WTC11 (cell line): Measurements from ENCODE around the gene DHX30. TPM values are rescaled to one million over a fixed set of nuclear protein-coding genes. Genes with fewer than 3 reads are reported as not detected.
A peak's percentile ranks its signal among the peaks of the same experiment; 100 is the strongest.

Experiments
- ATAC-seq: fragments of 200-7000 bp; cut with Tn5 transposase; 2 replicates; pipeline ENCODE4 v1.10.0; 2021; ENCODE audit warnings: mild to moderate bottlenecking, moderate library complexity
- CTCF ChIA-PET: fragments of 300-600 bp; sonication (Branson Sonifier 250); formaldehyde crosslinking; loops from one replicate; lab custom pipeline; 2021; ENCODE audit warnings: antibody characterized with exemption; lab: Charles Lee
- POLR2A ChIA-PET: fragments of 350-600 bp; sonication (Branson Sonifier 250); formaldehyde crosslinking; loops from one replicate; lab custom pipeline; 2021; ENCODE audit warnings: antibody characterized with exemption; lab: Charles Lee
- DNase-seq: peaks from one replicate; pipeline ENCODE4 v3.0.0; 2021; ENCODE audit warnings: low spot score
- H3K27ac Mint-ChIP-seq: 2 replicates; pipeline ENCODE4 v1.8.0; 2021; ENCODE audit warnings: mixed read lengths
- H3K27me3 Mint-ChIP-seq: 2 replicates; pipeline ENCODE4 v1.8.0; 2021; ENCODE audit warnings: low read depth, mild to moderate bottlenecking, moderate library complexity, mixed read lengths
- H3K36me3 Mint-ChIP-seq: 2 replicates; pipeline ENCODE4 v1.8.0; 2021; ENCODE audit warnings: mixed read lengths
- H3K4me1 Mint-ChIP-seq: 2 replicates; pipeline ENCODE4 v1.8.0; 2022; ENCODE audit warnings: mixed read lengths
- H3K4me3 Mint-ChIP-seq: 2 replicates; pipeline ENCODE4 v1.8.0; 2021; ENCODE audit warnings: mild to moderate bottlenecking, moderate library complexity, mixed read lengths
- H3K9me3 Mint-ChIP-seq: 2 replicates; pipeline ENCODE4 v1.8.0; 2021; ENCODE audit warnings: mixed read lengths
- ELF4 ChIP-seq: sonication (generic); formaldehyde crosslinking; IDR thresholded peaks from 2 replicates; pipeline ENCODE4 v1.8.1; 2022; ENCODE audit warnings: low read depth, mild to moderate bottlenecking, moderate library complexity, missing genetic modification reagents
- EMX1 ChIP-seq: fragments of 250-450 bp; sonication (Bioruptor Pico); IDR thresholded peaks from 2 replicates; pipeline ENCODE4 v1.8.0; 2021; ENCODE audit warnings: mild to moderate bottlenecking
- GTF2I ChIP-seq: fragments of 250-450 bp; sonication (Bioruptor Pico); conservative IDR thresholded peaks from 2 replicates; pipeline ENCODE4 v1.4.0; 2021; ENCODE audit warnings: mild to moderate bottlenecking
- NFATC4 ChIP-seq: fragments of 250-450 bp; sonication (Bioruptor Pico); IDR thresholded peaks from 2 replicates; pipeline ENCODE4 v1.9.0; 2021; ENCODE audit warnings: mild to moderate bottlenecking
- NR2C2 ChIP-seq: sonication (generic); formaldehyde crosslinking; IDR thresholded peaks from 2 replicates; pipeline ENCODE4 v1.8.0; 2022; ENCODE audit warnings: mild to moderate bottlenecking, missing genetic modification reagents
- OVOL2 ChIP-seq: fragments of 250-450 bp; sonication (Bioruptor Pico); IDR thresholded peaks from 2 replicates; pipeline ENCODE4 v1.9.0; 2021; ENCODE audit warnings: mild to moderate bottlenecking, borderline replicate concordance
- TP53 ChIP-seq: sonication (generic); formaldehyde crosslinking; IDR thresholded peaks from 2 replicates; pipeline ENCODE4 v1.8.1; 2023; ENCODE audit warnings: mild to moderate bottlenecking, missing genetic modification reagents
- ZNF121 ChIP-seq: sonication (generic); formaldehyde crosslinking; IDR thresholded peaks from 2 replicates; pipeline ENCODE4 v1.8.0; 2023; ENCODE audit warnings: missing genetic modification reagents
- total RNA-seq: library from RNA; stranded (reverse); gene quantifications from 3 replicates; pipeline ENCODE4 v1.2.3, GENCODE V29; 2021
- TF ChIP-seq, protein P1 (sequence below): sonication (generic); formaldehyde crosslinking; IDR thresholded peaks from 2 replicates; pipeline ENCODE4 v1.8.1; 2022; ENCODE audit warnings: low read depth, missing genetic modification reagents, borderline replicate concordance
- TF ChIP-seq, protein P2 (sequence below): sonication (generic); formaldehyde crosslinking; IDR thresholded peaks from 2 replicates; pipeline ENCODE4 v1.8.0; 2022; ENCODE audit warnings: mild to moderate bottlenecking, missing genetic modification reagents
- TF ChIP-seq, protein P3 (sequence below): sonication (generic); formaldehyde crosslinking; conservative IDR thresholded peaks from 2 replicates; pipeline ENCODE4 v1.8.1; 2023; ENCODE audit warnings: mild to moderate bottlenecking, low read depth, missing genetic modification reagents, moderate library complexity
- TF ChIP-seq, protein P4 (sequence below): sonication (generic); formaldehyde crosslinking; IDR thresholded peaks from 2 replicates; pipeline ENCODE4 v1.8.0; 2023; ENCODE audit warnings: missing genetic modification reagents
- TF ChIP-seq, protein P5 (sequence below): sonication (generic); formaldehyde crosslinking; conservative IDR thresholded peaks from 2 replicates; pipeline ENCODE4 v1.8.1; 2022; ENCODE audit warnings: mild to moderate bottlenecking, missing genetic modification reagents
- TF ChIP-seq, protein P6 (sequence below): fragments of 250-450 bp; sonication (Bioruptor Pico); IDR thresholded peaks from 2 replicates; pipeline ENCODE4 v1.9.0; 2021; ENCODE audit warnings: mild to moderate bottlenecking, borderline replicate concordance

The DHX30 gene
- total RNA-seq, 1 experiment from 2014 or later = 98.1 TPM

DNA sequence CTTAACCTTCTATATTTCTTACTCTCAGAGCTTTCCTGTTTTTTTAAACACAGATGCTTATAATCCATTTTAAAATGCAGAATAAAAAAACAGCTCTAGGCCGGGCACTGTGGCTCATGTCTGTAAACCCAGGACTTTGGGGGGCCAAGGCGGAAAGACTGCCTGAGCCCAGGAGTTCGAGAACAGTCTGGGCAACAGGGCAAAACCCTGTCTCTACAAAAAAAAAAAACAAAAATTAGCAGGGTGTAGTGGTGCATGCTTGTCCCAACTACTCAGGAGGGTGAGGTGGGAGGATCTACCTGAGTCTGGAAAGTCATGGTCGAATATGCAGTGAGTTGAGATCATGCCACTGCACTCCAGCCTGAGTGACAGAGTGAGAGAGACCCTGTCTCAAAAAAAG lies 36.8 kb upstream of the DHX30 start:
- CTCF ChIA-PET = interaction anchor here (0.7 kb wide), 1 partner anchor 153 kb away, joined by 3 read pairs; no protein-coding TSS in a partner anchor
- DNase-seq = no peak
- POLR2A ChIA-PET = interaction anchor here (0.7 kb wide), 1 partner anchor 160 kb away, joined by 3 read pairs; no protein-coding TSS in a partner anchor
- H3K4me3 Mint-ChIP-seq = no peak overlapping the region
- peaks cover 45% of the 10 kb centered on the region for H3K36me3 Mint-ChIP-seq
- H3K27me3 Mint-ChIP-seq = no peaks in the 10 kb centered on the region
- TF ChIP-seq, protein P1, sequence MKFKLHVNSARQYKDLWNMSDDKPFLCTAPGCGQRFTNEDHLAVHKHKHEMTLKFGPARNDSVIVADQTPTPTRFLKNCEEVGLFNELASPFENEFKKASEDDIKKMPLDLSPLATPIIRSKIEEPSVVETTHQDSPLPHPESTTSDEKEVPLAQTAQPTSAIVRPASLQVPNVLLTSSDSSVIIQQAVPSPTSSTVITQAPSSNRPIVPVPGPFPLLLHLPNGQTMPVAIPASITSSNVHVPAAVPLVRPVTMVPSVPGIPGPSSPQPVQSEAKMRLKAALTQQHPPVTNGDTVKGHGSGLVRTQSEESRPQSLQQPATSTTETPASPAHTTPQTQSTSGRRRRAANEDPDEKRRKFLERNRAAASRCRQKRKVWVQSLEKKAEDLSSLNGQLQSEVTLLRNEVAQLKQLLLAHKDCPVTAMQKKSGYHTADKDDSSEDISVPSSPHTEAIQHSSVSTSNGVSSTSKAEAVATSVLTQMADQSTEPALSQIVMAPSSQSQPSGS (CRISPR knock-in tag) = no peak
- TF ChIP-seq GTF2I (CRISPR knock-in tag) = no peak
- TF ChIP-seq EMX1 (CRISPR knock-in tag) = no peak
- TF ChIP-seq NFATC4 = no peak
- TF ChIP-seq ELF4 (CRISPR knock-in tag) = no peak
- no peak for ATAC-seq
- H3K9me3 Mint-ChIP-seq = no peaks in the 10 kb centered on the region
- H3K4me1 Mint-ChIP-seq = no peaks in the 10 kb centered on the region
- H3K27ac Mint-ChIP-seq = no peak overlapping the region

DNA sequence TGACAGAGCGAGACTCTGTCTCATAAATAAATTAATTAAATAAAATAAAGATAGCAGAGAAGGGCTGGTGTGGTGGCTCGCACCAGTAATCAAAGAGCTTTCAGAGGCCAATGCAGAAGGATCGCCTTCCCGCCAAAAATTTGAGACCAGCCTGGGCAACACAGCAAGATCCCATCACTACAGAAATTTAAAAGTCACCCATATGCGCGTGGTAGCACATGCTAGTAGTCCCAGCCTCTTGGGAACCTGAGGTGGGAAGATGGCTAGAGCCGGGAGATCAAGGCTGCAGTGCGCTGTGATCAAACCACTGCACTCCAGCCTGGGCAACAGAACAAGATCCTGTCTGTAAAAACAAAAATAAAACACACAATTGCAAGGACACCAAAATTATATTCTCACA lies 30.9 kb upstream of the DHX30 start:
- ChIA-PET POLR2A (no interaction called here), CTCF (interaction anchor here (1.4 kb wide), 1 partner anchor 53 kb away, joined by 4 read pairs; no protein-coding TSS in a partner anchor)
- DNase-seq = no peak
- ATAC-seq = no peak
- TF ChIP-seq NR2C2 (CRISPR knock-in tag) = no peak
- TF ChIP-seq ZNF121 (CRISPR knock-in tag) = peak; percentile 87
- TF ChIP-seq, protein P2, sequence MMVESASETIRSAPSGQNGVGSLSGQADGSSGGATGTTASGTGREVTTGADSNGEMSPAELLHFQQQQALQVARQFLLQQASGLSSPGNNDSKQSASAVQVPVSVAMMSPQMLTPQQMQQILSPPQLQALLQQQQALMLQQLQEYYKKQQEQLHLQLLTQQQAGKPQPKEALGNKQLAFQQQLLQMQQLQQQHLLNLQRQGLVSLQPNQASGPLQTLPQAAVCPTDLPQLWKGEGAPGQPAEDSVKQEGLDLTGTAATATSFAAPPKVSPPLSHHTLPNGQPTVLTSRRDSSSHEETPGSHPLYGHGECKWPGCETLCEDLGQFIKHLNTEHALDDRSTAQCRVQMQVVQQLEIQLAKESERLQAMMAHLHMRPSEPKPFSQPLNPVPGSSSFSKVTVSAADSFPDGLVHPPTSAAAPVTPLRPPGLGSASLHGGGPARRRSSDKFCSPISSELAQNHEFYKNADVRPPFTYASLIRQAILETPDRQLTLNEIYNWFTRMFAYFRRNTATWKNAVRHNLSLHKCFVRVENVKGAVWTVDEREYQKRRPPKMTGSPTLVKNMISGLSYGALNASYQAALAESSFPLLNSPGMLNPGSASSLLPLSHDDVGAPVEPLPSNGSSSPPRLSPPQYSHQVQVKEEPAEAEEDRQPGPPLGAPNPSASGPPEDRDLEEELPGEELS (CRISPR knock-in tag) = no peak
- H3K4me3 Mint-ChIP-seq = no peak overlapping the region
- H3K9me3 Mint-ChIP-seq = no peaks in the 10 kb centered on the region
- H3K36me3 Mint-ChIP-seq = peaks cover 28% of the 10 kb centered on the region
- no peaks in the 10 kb centered on the region for H3K4me1 Mint-ChIP-seq
- H3K27me3 Mint-ChIP-seq = no peaks in the 10 kb centered on the region
- no peak overlapping the region for H3K27ac Mint-ChIP-seq

DNA sequence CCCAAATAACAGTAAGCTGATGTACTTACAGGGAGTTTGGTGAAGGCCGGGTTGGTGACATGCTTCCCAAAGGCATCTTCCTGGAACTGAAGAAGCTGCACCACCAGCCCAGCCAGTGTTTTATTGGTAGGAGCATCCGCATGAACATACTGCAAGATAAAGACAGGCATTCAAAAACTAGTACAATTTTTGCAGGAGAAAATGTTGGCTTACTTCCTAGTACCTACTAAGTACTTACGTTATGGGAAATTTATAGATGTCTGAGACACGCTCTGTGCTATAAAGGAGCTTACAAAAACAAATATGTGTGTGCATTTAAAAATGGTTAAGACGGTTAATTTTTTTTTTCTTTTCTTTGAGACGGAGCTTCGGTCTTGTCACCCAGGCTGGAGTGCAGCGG lies 30.1 kb upstream of the DHX30 start:
- no peaks in the 10 kb centered on the region for H3K9me3 Mint-ChIP-seq
- DNase-seq = no peak
- H3K4me1 Mint-ChIP-seq = no peaks in the 10 kb centered on the region
- H3K36me3 Mint-ChIP-seq = peaks cover 27% of the 10 kb centered on the region
- H3K4me3 Mint-ChIP-seq = no peak overlapping the region
- ChIA-PET POLR2A (interaction anchor here (0.6 kb wide), 1 partner anchor 1667 kb away, joined by 3 read pairs; no protein-coding TSS in a partner anchor), CTCF (interaction anchor here (1.4 kb wide), 1 partner anchor 52 kb away, joined by 4 read pairs; no protein-coding TSS in a partner anchor)
- no peaks in the 10 kb centered on the region for H3K27me3 Mint-ChIP-seq
- ATAC-seq = no peak
- H3K27ac Mint-ChIP-seq = no peak overlapping the region
- TF ChIP-seq, protein P3, sequence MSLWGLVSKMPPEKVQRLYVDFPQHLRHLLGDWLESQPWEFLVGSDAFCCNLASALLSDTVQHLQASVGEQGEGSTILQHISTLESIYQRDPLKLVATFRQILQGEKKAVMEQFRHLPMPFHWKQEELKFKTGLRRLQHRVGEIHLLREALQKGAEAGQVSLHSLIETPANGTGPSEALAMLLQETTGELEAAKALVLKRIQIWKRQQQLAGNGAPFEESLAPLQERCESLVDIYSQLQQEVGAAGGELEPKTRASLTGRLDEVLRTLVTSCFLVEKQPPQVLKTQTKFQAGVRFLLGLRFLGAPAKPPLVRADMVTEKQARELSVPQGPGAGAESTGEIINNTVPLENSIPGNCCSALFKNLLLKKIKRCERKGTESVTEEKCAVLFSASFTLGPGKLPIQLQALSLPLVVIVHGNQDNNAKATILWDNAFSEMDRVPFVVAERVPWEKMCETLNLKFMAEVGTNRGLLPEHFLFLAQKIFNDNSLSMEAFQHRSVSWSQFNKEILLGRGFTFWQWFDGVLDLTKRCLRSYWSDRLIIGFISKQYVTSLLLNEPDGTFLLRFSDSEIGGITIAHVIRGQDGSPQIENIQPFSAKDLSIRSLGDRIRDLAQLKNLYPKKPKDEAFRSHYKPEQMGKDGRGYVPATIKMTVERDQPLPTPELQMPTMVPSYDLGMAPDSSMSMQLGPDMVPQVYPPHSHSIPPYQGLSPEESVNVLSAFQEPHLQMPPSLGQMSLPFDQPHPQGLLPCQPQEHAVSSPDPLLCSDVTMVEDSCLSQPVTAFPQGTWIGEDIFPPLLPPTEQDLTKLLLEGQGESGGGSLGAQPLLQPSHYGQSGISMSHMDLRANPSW = no peak
- TF ChIP-seq, protein P4, sequence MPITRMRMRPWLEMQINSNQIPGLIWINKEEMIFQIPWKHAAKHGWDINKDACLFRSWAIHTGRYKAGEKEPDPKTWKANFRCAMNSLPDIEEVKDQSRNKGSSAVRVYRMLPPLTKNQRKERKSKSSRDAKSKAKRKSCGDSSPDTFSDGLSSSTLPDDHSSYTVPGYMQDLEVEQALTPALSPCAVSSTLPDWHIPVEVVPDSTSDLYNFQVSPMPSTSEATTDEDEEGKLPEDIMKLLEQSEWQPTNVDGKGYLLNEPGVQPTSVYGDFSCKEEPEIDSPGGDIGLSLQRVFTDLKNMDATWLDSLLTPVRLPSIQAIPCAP (CRISPR knock-in tag) = no peak
- TF ChIP-seq, all 79 proteins: peak for 0

DNA sequence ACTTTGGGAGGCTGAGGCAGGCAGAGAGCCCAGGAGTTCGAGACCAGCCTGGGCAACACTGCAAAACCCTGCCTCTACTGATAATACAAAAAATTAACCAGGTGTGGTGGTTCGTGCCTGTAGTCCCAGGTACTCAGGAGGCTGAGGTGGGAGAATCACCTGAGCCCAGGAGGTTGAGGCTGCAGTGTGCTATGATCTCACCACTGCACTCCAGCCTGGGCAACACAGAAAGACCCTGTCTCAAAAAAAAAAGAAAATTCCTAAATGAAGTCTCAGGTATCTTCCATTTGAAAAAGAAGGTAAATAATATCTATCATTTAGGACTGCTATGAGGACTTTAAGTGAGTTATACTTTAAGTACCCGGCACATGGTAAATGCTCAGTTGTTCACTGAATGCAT lies 24.2 kb upstream of the DHX30 start:
- peaks cover 16% of the 10 kb centered on the region for H3K36me3 Mint-ChIP-seq
- no peak overlapping the region for H3K27ac Mint-ChIP-seq
- H3K4me1 Mint-ChIP-seq = peaks cover 17% of the 10 kb centered on the region
- no peak overlapping the region for H3K4me3 Mint-ChIP-seq
- no peak for ATAC-seq
- no peak for DNase-seq
- POLR2A ChIA-PET = interaction anchor here (0.5 kb wide), 1 partner anchor 38 kb away, joined by 3 read pairs; no protein-coding TSS in a partner anchor
- CTCF ChIA-PET = no interaction called here
- H3K27me3 Mint-ChIP-seq = no peaks in the 10 kb centered on the region
- H3K9me3 Mint-ChIP-seq = no peaks in the 10 kb centered on the region
- TF ChIP-seq OVOL2 (no peak), TP53 (CRISPR knock-in tag) (no peak), ZNF121 (CRISPR knock-in tag) (peak; percentile 77)
- TF ChIP-seq, protein P1 (CRISPR knock-in tag) = no peak
- TF ChIP-seq, protein P5, sequence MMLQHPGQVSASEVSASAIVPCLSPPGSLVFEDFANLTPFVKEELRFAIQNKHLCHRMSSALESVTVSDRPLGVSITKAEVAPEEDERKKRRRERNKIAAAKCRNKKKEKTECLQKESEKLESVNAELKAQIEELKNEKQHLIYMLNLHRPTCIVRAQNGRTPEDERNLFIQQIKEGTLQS (CRISPR knock-in tag) = no peak
- TF ChIP-seq, protein P6, sequence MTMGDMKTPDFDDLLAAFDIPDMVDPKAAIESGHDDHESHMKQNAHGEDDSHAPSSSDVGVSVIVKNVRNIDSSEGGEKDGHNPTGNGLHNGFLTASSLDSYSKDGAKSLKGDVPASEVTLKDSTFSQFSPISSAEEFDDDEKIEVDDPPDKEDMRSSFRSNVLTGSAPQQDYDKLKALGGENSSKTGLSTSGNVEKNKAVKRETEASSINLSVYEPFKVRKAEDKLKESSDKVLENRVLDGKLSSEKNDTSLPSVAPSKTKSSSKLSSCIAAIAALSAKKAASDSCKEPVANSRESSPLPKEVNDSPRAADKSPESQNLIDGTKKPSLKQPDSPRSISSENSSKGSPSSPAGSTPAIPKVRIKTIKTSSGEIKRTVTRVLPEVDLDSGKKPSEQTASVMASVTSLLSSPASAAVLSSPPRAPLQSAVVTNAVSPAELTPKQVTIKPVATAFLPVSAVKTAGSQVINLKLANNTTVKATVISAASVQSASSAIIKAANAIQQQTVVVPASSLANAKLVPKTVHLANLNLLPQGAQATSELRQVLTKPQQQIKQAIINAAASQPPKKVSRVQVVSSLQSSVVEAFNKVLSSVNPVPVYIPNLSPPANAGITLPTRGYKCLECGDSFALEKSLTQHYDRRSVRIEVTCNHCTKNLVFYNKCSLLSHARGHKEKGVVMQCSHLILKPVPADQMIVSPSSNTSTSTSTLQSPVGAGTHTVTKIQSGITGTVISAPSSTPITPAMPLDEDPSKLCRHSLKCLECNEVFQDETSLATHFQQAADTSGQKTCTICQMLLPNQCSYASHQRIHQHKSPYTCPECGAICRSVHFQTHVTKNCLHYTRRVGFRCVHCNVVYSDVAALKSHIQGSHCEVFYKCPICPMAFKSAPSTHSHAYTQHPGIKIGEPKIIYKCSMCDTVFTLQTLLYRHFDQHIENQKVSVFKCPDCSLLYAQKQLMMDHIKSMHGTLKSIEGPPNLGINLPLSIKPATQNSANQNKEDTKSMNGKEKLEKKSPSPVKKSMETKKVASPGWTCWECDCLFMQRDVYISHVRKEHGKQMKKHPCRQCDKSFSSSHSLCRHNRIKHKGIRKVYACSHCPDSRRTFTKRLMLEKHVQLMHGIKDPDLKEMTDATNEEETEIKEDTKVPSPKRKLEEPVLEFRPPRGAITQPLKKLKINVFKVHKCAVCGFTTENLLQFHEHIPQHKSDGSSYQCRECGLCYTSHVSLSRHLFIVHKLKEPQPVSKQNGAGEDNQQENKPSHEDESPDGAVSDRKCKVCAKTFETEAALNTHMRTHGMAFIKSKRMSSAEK = no peak
